Measurements from ENCODE around the gene S100A9.

DNA sequence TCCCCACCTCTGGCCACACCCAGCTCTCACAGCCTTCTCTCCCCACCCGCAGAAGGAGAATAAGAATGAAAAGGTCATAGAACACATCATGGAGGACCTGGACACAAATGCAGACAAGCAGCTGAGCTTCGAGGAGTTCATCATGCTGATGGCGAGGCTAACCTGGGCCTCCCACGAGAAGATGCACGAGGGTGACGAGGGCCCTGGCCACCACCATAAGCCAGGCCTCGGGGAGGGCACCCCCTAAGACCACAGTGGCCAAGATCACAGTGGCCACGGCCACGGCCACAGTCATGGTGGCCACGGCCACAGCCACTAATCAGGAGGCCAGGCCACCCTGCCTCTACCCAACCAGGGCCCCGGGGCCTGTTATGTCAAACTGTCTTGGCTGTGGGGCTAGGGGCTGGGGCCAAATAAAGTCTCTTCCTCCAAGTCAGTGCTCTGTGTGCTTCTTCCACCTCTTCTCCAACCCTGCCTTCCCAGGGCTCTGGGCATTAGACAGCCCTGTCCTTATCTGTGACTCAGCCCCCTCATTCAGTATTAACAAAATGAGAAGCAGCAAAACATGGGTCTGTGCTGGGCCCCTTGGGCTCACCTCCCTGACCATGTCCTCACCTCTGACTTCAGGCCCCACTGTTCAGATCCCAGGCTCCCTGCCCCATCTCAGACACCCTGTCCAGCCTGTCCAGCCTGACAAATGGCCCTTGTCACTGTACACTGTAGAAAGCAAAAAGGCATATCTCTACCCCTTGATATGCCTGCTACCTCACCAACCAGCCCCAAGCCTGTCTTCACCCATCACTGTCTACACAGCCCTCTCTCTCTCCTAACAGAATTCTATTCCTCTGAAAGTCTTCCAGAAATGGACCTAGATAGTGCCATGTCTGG, 3.2 kb downstream of the S100A9 start:
- TF ChIP-seq ZFP41 (tag by site-specific recombination; IDR thresholded peaks at IDR 0.05; ENCODE audit: borderline replicate concordance) = no peak
- TF ChIP-seq ZNF558 (tag by site-specific recombination; IDR thresholded peaks at IDR 0.05) = no peak
- TF ChIP-seq ZNF510 (tag by site-specific recombination; IDR thresholded peaks at IDR 0.05; ENCODE audit: insufficient replicate concordance) = no peak
- no peak for TF ChIP-seq YY1 (tag by site-specific recombination; IDR thresholded peaks at IDR 0.05)
- TF ChIP-seq GFI1B (tag by site-specific recombination; IDR thresholded peaks at IDR 0.05) = no peak
- TF ChIP-seq, protein P1, sequence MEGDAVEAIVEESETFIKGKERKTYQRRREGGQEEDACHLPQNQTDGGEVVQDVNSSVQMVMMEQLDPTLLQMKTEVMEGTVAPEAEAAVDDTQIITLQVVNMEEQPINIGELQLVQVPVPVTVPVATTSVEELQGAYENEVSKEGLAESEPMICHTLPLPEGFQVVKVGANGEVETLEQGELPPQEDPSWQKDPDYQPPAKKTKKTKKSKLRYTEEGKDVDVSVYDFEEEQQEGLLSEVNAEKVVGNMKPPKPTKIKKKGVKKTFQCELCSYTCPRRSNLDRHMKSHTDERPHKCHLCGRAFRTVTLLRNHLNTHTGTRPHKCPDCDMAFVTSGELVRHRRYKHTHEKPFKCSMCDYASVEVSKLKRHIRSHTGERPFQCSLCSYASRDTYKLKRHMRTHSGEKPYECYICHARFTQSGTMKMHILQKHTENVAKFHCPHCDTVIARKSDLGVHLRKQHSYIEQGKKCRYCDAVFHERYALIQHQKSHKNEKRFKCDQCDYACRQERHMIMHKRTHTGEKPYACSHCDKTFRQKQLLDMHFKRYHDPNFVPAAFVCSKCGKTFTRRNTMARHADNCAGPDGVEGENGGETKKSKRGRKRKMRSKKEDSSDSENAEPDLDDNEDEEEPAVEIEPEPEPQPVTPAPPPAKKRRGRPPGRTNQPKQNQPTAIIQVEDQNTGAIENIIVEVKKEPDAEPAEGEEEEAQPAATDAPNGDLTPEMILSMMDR (tag by site-specific recombination; IDR thresholded peaks at IDR 0.05) = no peak
- TF ChIP-seq ZNF530 (tag by site-specific recombination; IDR thresholded peaks at IDR 0.05; ENCODE audit: low read depth) = no peak
- no peak for TF ChIP-seq ZNF239 (tag by site-specific recombination; IDR thresholded peaks at IDR 0.05)
- no peak for TF ChIP-seq HOXC10 (CRISPR knock-in tag; IDR thresholded peaks at IDR 0.05)
